Natural killer cell treated with Interleukin-12 subunit alpha and Interleukin-12 subunit beta and Interleukin-15 and Interleukin-18, amount 100 ng/mL, for 72 hours (primary cell): Measurements from ENCODE around the gene SMTNL2. TPM values are rescaled to one million over a fixed set of nuclear protein-coding genes. Genes with fewer than 3 reads are reported as not detected.
"Not testable (repeated sequence)": the region's sequence is repeated elsewhere in the genome, so short reads cannot be mapped to it uniquely, and the experiment has no call there.

ENCODE experiments used
- ATAC-seq, 2 donors: fragments of 150-1000 bp; cut with Tn5 transposase in 1 of 2; sonication (Bioruptor Pico), chemical (Tn5 transposase) in 1 of 2; 2 replicates each; pipeline ENCODE4 v1.10.0; 2021
- DNase-seq: peaks from one replicate; pipeline ENCODE4 v3.0.0; 2022; ENCODE audit warnings: low spot score
- H3K27ac Mint-ChIP-seq, 2 donors: 1 replicate in 1 of 2; 2 replicates in 1 of 2; pipeline ENCODE4 v1.8.0; 2022; ENCODE audit warnings: mixed read lengths in 2 of 2, mild to moderate bottlenecking in 1 of 2, moderate library complexity in 1 of 2
- H3K27me3 Mint-ChIP-seq, 2 donors: 1 replicate in 1 of 2; 2 replicates in 1 of 2; pipeline ENCODE4 v1.8.0; 2022; ENCODE audit warnings: mixed read lengths in 2 of 2
- H3K36me3 Mint-ChIP-seq: one replicate; pipeline ENCODE4 v1.8.0; 2022; ENCODE audit warnings: mixed read lengths
- H3K4me1 Mint-ChIP-seq, 2 donors: 1 replicate in 1 of 2; 2 replicates in 1 of 2; pipeline ENCODE4 v1.8.0; 2022; ENCODE audit warnings: low read depth in 2 of 2, mixed read lengths in 2 of 2, mild to moderate bottlenecking in 1 of 2
- H3K4me3 Mint-ChIP-seq: one replicate; pipeline ENCODE4 v1.8.0; 2022; ENCODE audit warnings: mixed read lengths
- H3K9me3 Mint-ChIP-seq: 2 replicates; pipeline ENCODE4 v1.8.0; 2022; ENCODE audit warnings: mixed read lengths
- total RNA-seq, 2 donors: library from RNA; stranded (reverse); gene quantifications; one replicate each; pipeline ENCODE4 v1.2.3, GENCODE V29; 2022

Gene SMTNL2
- total RNA-seq, 2 donors from 2014 or later: not detected

- H3K9me3 Mint-ChIP-seq: no peaks in the 10 kb centered on the region
- no peaks in the 10 kb centered on the region for H3K36me3 Mint-ChIP-seq
- H3K27ac Mint-ChIP-seq: no peak overlapping the region
- peaks cover 0 to 6% of the 10 kb centered on the region in 2 donors for H3K4me1 Mint-ChIP-seq
- no peak overlapping the region for H3K4me3 Mint-ChIP-seq
- peaks cover 10 to 18% of the 10 kb centered on the region in 2 donors for H3K27me3 Mint-ChIP-seq
- DNase-seq (no peak), ATAC-seq (no peak)
Measured at GRCh38 chr17:4579678-4580077, 4.7 kb upstream of the SMTNL2 start.

- Mint-ChIP-seq H3K9me3 (no peaks in the 10 kb centered on the region), H3K27me3 (peaks cover 10 to 20% of the 10 kb centered on the region in 2 donors), H3K27ac (no peak overlapping the region), H3K4me1 (peaks cover 0 to 6% of the 10 kb centered on the region in 2 donors), H3K4me3 (no peak overlapping the region), H3K36me3 (no peaks in the 10 kb centered on the region)
- ATAC-seq: no peak
- DNase-seq: no peak
Measured at GRCh38 chr17:4580291-4580690, 4.0 kb upstream of the SMTNL2 start.

GRCh38 chr17:4582101-4582501 is 2.2 kb upstream of the SMTNL2 start:
- no peak overlapping the region for H3K27ac Mint-ChIP-seq
- no peaks in the 10 kb centered on the region for H3K36me3 Mint-ChIP-seq
- ATAC-seq (no peak), DNase-seq (peak; percentile 49)
- H3K4me1 Mint-ChIP-seq: peaks cover 0 to 6% of the 10 kb centered on the region in 2 donors
- H3K4me3 Mint-ChIP-seq: no peak overlapping the region
- H3K9me3 Mint-ChIP-seq: no peaks in the 10 kb centered on the region
- H3K27me3 Mint-ChIP-seq: peaks cover 21 to 29% of the 10 kb centered on the region in 2 donors

GRCh38 chr17:4582691-4583090 is 1.6 kb upstream of the SMTNL2 start:
- Mint-ChIP-seq H3K4me1 (peaks cover 0 to 6% of the 10 kb centered on the region in 2 donors), H3K27ac (no peak overlapping the region), H3K27me3 (peaks cover 21 to 29% of the 10 kb centered on the region in 2 donors), H3K4me3 (no peak overlapping the region), H3K36me3 (no peaks in the 10 kb centered on the region), H3K9me3 (no peaks in the 10 kb centered on the region)
- ATAC-seq: no peak
- no peak for DNase-seq

GRCh38 chr17:4583206-4583605 is 1.1 kb upstream of the SMTNL2 start:
- Mint-ChIP-seq H3K27ac (no peak overlapping the region), H3K36me3 (no peaks in the 10 kb centered on the region), H3K4me3 (no peak overlapping the region), H3K4me1 (peaks cover 0 to 6% of the 10 kb centered on the region in 2 donors), H3K27me3 (peaks cover 21 to 29% of the 10 kb centered on the region in 2 donors), H3K9me3 (no peaks in the 10 kb centered on the region)
- no peak for ATAC-seq
- DNase-seq: no peak

- no peaks in the 10 kb centered on the region for H3K36me3 Mint-ChIP-seq
- H3K9me3 Mint-ChIP-seq: no peaks in the 10 kb centered on the region
- peaks cover 21 to 29% of the 10 kb centered on the region in 2 donors for H3K27me3 Mint-ChIP-seq
- no peak for ATAC-seq
- peaks cover 0 to 6% of the 10 kb centered on the region in 2 donors for H3K4me1 Mint-ChIP-seq
- H3K4me3 Mint-ChIP-seq: peak overlapping the region; percentile 40
- no peak overlapping the region for H3K27ac Mint-ChIP-seq
- no peak for DNase-seq
Measured at GRCh38 chr17:4583782-4584100, 588 bp upstream of the SMTNL2 start.

- no peak overlapping the region for H3K27ac Mint-ChIP-seq
- DNase-seq: no peak
Measured at GRCh38 chr17:4584917-4585637, 748 bp downstream of the SMTNL2 start.

GRCh38 chr17:4585638-4585994 is 1.3 kb downstream of the SMTNL2 start:
- ATAC-seq (no peak), DNase-seq (no peak)
- H3K9me3 Mint-ChIP-seq: no peaks in the 10 kb centered on the region
- H3K27me3 Mint-ChIP-seq: peaks cover 27 to 34% of the 10 kb centered on the region in 2 donors
- H3K27ac Mint-ChIP-seq: no peak overlapping the region
- no peak overlapping the region for H3K4me3 Mint-ChIP-seq
- H3K4me1 Mint-ChIP-seq: peaks cover 0 to 6% of the 10 kb centered on the region in 2 donors
- no peaks in the 10 kb centered on the region for H3K36me3 Mint-ChIP-seq

More at GRCh38 chr17:4584917-4585637, 748 bp downstream of the SMTNL2 start:
- Mint-ChIP-seq H3K36me3 (no peaks in the 10 kb centered on the region), H3K4me3 (no peak overlapping the region), H3K4me1 (peaks cover 0 to 6% of the 10 kb centered on the region in 2 donors), H3K27me3 (peaks cover 22 to 29% of the 10 kb centered on the region in 2 donors), H3K9me3 (no peaks in the 10 kb centered on the region)
- ATAC-seq: no peak

GRCh38 chr17:4586043-4586442 is 1.7 kb downstream of the SMTNL2 start:
- Mint-ChIP-seq H3K27ac (no peak overlapping the region), H3K4me1 (peaks cover 0 to 6% of the 10 kb centered on the region in 2 donors), H3K27me3 (peaks cover 30 to 33% of the 10 kb centered on the region in 2 donors), H3K9me3 (no peaks in the 10 kb centered on the region), H3K4me3 (no peak overlapping the region), H3K36me3 (no peaks in the 10 kb centered on the region)
- DNase-seq (no peak), ATAC-seq (no peak)

GRCh38 chr17:4587195-4587594 is 2.9 kb downstream of the SMTNL2 start:
- H3K27me3 Mint-ChIP-seq: peaks cover 29 to 30% of the 10 kb centered on the region in 2 donors
- peaks cover 0 to 6% of the 10 kb centered on the region in 2 donors for H3K4me1 Mint-ChIP-seq
- DNase-seq: no peak
- H3K4me3 Mint-ChIP-seq: no peak overlapping the region
- ATAC-seq: no peak
- no peaks in the 10 kb centered on the region for H3K36me3 Mint-ChIP-seq
- no peaks in the 10 kb centered on the region for H3K9me3 Mint-ChIP-seq
- H3K27ac Mint-ChIP-seq: no peak overlapping the region

- H3K4me3 Mint-ChIP-seq: no peak overlapping the region
- no peak for DNase-seq
- H3K36me3 Mint-ChIP-seq: no peaks in the 10 kb centered on the region
- H3K9me3 Mint-ChIP-seq: no peaks in the 10 kb centered on the region
- H3K4me1 Mint-ChIP-seq: peaks cover 0 to 6% of the 10 kb centered on the region in 2 donors
- no peak overlapping the region for H3K27ac Mint-ChIP-seq
- H3K27me3 Mint-ChIP-seq: peaks cover 28 to 30% of the 10 kb centered on the region in 2 donors
- ATAC-seq: no peak
Measured at GRCh38 chr17:4587803-4588202, 3.5 kb downstream of the SMTNL2 start.

GRCh38 chr17:4588391-4588790 is 4.1 kb downstream of the SMTNL2 start:
- no peak for ATAC-seq
- Mint-ChIP-seq H3K4me1 (peaks cover 0 to 6% of the 10 kb centered on the region in 2 donors), H3K36me3 (no peaks in the 10 kb centered on the region), H3K27me3 (peaks cover 25 to 26% of the 10 kb centered on the region in 2 donors), H3K4me3 (no peak overlapping the region), H3K27ac (no peak overlapping the region), H3K9me3 (no peaks in the 10 kb centered on the region)
- peak; percentile 45 for DNase-seq

- Mint-ChIP-seq H3K27me3 (peaks cover 20% of the 10 kb centered on the region in 2 donors), H3K4me1 (no peaks in the 10 kb centered on the region), H3K4me3 (no peak overlapping the region), H3K27ac (no peak overlapping the region), H3K36me3 (no peaks in the 10 kb centered on the region), H3K9me3 (no peaks in the 10 kb centered on the region)
- ATAC-seq (no peak), DNase-seq (peak; percentile 56)
Measured at GRCh38 chr17:4588898-4589625, 4.7 kb downstream of the SMTNL2 start.

- not testable (repeated sequence) for H3K36me3 Mint-ChIP-seq, H3K4me3 Mint-ChIP-seq, H3K4me1 Mint-ChIP-seq, H3K27ac Mint-ChIP-seq, ATAC-seq, H3K9me3 Mint-ChIP-seq, DNase-seq
- H3K27me3 Mint-ChIP-seq: peaks cover 20% of the 10 kb centered on the region in 2 donors
Measured at GRCh38 chr17:4590042-4590441, 5.7 kb downstream of the SMTNL2 start.
